Gastrocnemius medialis (tissue), 4 donors: Measurements from ENCODE around the gene DCTN2.

Source experiments
- POLR2A ChIP-seq, 2 donors: fragments of 450-650 bp; IDR thresholded peaks; one replicate each; pipeline ENCODE4 v1.6.1; 2017; ENCODE audit warnings: antibody characterized with exemption in 2 of 2, mild to moderate bottlenecking in 2 of 2, moderate library complexity in 2 of 2
- TF ChIP-seq, protein P1 (sequence below), 5 experiments: fragments of 450-650 bp in 3 of 5; fragments of 200-600 bp in 2 of 5; sonication (generic) in 2 of 5; IDR thresholded peaks in 4 of 5; conservative IDR thresholded peaks in 1 of 5; 1 replicate in 4 of 5; 2 replicates in 1 of 5; pipeline ENCODE4 v1.5.1; 2016 to 2019; ENCODE audit warnings: antibody characterized with exemption in 5 of 5, mild to moderate bottlenecking in 3 of 5, moderate library complexity in 3 of 5

GRCh38 chr12:57593187-57593586 lies 46.2 kb upstream of the DCTN2 start:
- TF ChIP-seq POLR2A (IDR thresholded peaks at IDR 0.05): no peak
- TF ChIP-seq, protein P1, sequence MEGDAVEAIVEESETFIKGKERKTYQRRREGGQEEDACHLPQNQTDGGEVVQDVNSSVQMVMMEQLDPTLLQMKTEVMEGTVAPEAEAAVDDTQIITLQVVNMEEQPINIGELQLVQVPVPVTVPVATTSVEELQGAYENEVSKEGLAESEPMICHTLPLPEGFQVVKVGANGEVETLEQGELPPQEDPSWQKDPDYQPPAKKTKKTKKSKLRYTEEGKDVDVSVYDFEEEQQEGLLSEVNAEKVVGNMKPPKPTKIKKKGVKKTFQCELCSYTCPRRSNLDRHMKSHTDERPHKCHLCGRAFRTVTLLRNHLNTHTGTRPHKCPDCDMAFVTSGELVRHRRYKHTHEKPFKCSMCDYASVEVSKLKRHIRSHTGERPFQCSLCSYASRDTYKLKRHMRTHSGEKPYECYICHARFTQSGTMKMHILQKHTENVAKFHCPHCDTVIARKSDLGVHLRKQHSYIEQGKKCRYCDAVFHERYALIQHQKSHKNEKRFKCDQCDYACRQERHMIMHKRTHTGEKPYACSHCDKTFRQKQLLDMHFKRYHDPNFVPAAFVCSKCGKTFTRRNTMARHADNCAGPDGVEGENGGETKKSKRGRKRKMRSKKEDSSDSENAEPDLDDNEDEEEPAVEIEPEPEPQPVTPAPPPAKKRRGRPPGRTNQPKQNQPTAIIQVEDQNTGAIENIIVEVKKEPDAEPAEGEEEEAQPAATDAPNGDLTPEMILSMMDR (IDR thresholded peaks at IDR 0.05 in 4 of 5, conservative IDR thresholded peaks at IDR 0.05 in 1 of 5): no peak
